NK-92 (cell line): Measurements from ENCODE around the gene EXOC4.
"Not testable (repeated sequence)": the region's sequence is repeated elsewhere in the genome, so short reads cannot be mapped to it uniquely, and the experiment has no call there.

Source experiments
- DNase-seq: peaks from one replicate; lab custom pipeline; 2025; ENCODE audit not compliant: unreplicated experiment; lab: John Stamatoyannopoulos, UW

The EXOC4 gene

DNA sequence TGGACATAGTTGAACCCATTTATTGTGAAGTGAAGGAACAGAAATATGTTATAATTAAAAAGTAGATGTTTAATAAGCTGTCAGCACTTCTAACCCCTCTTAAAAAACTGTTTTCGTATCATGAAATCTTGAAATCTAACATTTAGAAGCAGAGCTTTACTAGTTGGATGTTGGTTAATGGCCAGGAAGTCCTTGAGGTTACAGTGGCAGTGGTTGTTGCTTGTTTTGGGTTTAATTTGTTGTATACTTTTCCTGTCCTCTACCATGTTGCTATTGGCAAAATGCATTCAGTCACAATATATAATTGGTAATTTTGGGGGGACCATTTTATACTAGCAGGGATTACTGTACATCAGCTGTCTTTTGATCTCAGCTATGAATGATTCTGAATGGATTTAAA, 60.7 kb downstream of the EXOC4 start:
- DNase-seq, result no peak

DNA sequence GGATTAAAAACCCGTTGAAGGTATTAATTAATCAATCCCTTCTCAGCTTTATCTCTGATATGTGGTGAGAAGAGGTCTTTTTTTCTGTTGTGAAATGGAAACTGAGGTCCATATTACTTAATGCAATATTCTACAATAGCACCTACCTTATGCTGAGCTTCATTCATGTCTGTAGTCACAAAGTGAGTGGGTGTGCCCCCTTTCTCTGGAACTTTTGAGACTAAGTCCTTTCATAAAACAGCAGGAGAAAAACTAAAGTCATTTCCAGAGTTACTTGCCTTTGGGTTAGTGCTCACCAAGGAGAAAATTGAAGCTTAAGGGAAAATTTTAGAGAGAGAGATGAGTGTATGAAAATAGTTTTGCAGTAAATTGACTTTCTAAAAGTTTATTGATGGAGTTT, 61.2 kb downstream of the EXOC4 start:
- DNase-seq, result no peak

GRCh38 chr7:133315332-133316040, 62.6 kb downstream of the EXOC4 start:
- no peak for DNase-seq

- no peak for DNase-seq
These were observed 67.0 kb downstream of the EXOC4 start for GRCh38 chr7:133319842-133320241.

DNA sequence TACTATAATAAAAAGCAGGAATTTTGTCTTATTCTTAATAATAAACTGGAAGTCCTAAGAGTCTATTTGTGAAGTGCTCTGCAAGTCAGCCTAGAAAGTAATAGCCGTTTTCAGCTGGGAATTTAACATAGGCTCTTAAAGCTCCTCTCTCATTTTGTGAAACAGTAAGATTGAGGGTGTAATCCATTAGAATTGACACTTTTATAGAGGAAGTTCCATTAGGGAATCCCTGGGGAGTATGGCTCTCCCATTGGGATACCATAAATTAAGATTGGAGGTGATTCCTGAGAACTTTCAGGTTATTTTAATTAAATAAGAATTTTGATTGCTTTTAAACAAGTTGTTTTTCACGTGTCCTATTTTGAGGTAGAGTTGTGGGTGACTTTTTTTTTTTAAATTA, 68.0 kb downstream of the EXOC4 start:
- DNase-seq, result no peak

DNA sequence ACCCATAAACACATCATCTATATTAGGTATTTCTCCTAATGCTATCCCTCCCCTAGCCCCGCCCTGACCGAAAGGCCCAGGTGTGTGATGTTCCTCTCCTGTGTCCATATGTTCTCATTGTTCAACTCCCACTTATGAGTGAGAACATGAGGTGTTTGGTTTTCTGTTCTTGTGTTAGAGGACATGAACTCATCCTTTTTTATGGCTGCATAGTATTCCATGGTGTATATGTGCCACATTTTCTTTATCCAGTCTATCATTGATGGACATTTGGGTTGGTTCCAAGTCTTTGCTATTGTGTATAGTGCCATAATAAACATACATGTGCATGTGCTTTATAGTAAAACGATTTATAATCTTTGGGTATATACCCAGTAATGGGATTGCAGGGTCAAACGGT, 68.5 kb downstream of the EXOC4 start:
- not testable (repeated sequence) for DNase-seq

GRCh38 chr7:133326745-133327144, 73.9 kb downstream of the EXOC4 start:
- DNase-seq, result not testable (repeated sequence)

GRCh38 chr7:133328021-133328420, 75.1 kb downstream of the EXOC4 start:
- not testable (repeated sequence) for DNase-seq

DNA sequence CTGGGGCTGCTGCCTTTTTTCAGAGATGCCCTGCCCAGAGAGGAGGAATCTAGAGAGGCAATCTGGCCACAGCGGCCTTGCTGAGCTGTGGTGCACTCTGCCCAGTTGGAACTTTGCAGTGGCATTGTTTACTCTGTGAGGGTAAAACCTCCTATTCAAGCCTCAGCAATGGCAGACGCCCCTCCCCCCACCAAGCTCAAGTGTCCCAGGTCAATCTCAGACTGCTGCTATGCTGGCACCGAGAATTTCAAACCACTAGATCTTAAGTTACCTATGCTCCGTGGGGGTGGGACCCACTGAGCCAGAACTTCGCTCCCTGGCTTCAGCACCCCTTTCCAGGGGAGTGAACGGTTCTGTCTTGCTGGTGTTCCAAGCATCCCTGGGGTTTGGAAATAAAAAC, 77.2 kb downstream of the EXOC4 start:
- DNase-seq, result no peak

DNA sequence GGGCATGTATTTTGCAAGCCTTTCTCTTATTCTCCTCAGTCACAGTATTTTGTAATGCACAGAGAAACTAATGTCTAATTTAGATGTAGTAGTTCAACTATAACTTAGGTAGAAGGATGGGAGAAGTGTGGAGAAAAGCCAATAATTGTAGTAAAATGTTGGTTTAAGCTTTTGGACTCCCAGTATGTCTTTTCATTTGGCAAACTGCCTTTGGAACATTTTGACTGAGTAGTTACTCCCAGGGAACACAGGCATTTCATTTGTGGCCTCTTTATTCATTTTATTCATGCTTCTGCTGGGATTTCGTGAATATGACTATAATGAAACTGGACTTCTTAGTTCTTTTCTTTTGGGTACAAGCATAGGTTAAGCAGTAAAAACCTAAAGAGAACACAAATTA, 79.0 kb downstream of the EXOC4 start:
- DNase-seq, result no peak

DNA sequence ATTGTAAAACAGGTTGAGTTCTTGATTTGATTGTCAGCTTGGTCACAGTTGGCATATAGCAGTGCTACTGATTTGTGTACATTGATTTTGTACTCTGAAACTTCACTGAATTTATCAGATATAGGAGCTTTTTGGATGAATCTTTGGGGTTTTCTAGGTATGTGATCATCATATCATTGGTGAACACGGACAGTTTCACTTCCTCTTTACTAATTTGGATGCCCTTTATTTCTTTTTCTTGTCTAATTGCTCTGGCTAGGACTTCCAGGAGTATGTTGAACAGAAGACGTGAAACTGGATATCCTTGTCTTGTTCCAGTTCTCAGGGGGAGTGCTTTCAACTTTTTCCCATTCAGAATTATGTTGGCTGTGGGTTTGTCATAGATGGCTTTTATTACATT, 86.9 kb downstream of the EXOC4 start:
- DNase-seq, result no peak

- DNase-seq, result no peak
These were observed 91.4 kb downstream of the EXOC4 start for GRCh38 chr7:133344275-133344674.

DNA sequence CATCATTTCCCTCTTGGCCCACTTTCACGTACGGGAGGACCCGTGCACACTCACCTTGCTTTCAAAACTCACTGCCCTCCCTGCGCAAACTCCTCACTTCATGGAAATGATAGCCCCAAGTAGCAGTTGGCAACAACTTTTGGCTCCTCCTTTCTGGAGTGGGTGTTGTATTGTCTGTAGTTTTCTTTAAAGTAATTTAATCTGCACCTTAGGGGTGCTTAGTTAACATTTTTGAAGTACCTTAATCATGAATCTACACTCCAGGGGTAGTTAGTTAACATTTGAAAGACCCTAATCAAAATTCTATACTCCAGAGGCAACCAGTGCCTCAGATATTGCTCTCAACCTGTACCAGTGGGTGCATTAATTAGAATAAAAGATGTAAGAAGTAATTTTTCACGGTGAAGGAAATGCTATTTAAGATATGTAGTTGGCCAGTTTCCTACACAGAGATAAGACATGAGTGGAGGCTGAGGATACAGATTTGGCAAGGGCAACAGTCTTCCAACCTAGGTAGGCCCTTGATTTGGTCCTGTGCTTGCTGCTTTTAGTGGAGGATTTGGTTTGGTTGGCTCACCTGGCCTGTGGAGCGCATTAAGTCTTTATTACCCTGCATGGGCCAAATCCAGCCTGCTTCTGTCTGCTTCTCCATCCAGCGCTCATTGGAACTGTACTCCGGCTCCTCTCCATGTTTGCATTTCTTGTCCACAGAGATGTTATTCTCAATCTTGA, 93.0 kb downstream of the EXOC4 start:
- no peak for DNase-seq

DNA sequence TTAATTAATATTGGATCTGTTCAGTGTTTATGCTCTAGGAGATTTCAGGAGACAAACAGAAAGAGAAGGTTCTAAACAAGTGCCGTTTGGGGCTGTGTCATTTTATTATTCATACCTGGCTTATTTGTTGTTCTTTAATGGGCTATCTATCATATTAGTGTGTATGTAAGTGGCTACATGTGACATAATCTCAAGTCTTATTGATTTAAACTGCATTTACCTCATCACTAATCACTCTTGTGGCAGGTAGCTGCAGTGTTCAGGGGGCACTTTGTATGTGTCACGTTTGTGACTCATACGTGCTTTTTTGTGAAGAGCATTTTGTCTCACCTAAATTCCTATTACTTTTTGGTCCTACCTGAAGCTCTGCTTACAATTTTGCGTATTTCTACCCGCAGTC, 95.4 kb downstream of the EXOC4 start:
- DNase-seq, result no peak

- DNase-seq, result no peak
These were observed 96.2 kb downstream of the EXOC4 start for GRCh38 chr7:133349101-133349500.

GRCh38 chr7:133352430-133352829, 99.6 kb downstream of the EXOC4 start:
- DNase-seq, result no peak

DNA sequence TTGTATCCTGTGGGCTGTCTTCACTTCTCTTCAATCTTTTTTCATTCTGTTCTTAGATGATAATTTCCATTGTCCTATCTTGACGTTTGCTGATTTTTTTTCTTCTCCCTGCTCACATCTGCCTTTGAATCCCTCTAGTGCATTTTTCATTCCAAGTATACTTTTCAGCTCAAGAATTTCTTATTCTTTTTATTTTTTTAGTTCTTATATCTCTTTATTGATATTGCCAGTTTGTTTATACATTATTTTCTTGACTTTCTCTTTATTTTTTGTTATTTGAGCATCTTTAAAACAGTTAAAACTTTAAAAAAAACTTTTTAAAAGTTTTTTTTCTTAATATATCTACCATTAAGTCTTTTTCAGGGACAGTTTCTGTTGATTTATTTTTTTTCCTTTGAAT, 100.9 kb downstream of the EXOC4 start:
- DNase-seq, result no peak

DNA sequence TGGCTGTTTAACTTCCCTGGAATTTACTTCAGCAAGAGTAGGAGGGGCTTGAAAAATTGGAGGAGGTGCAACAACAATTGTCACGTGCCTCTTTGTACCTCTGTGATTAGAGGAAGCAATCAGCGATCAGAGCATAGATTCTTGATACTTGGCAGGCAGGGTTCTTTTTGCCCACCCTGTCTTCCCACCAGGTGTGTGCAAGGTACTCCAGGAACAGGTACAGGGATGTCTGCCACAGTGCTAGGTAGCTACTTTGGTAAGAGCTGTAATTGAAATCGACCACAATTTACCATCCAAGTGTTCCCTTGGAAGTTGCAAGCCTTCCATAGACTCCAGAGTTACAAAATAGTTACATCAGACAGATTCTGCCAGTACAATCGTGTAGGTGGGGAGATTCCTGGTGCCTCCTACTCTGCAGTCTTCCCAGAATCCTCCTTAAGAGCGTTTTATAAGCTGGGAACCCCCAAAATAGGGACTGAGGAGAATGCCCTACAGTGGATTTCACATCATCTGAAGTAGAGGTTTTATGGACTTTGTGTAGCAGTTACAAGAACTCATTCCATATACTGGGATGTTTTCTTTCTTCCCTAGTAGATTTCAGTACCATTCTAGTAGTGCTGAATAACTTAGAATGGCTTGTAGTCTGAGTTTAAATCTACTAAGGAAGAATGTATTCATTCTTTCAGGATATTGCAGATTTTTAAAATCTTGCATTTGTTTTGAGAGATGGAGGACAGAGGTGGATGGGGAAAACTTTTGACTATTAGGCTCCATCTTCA, 101.9 kb downstream of the EXOC4 start:
- no peak for DNase-seq

- DNase-seq, result no peak
These were observed 102.4 kb downstream of the EXOC4 start for GRCh38 chr7:133355325-133355708.

DNA sequence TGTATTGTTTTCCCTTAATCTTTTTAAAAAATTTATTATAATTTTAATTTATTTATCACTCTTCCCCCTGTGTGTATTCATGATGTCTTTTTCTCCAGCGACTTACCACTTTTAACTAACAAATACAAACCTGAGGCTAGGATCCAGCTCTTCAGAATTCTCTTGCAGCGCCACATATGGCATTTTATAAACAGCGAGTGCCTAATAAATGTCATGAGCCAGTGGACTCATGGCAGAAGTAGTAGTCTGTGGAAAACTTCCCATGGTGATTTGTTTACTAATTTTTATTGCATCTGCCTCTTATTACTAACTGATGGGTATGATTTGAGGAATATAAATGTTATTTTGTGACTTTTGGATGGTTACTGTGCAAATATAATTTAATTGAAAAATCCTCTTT, 102.9 kb downstream of the EXOC4 start:
- DNase-seq, result no peak

DNA sequence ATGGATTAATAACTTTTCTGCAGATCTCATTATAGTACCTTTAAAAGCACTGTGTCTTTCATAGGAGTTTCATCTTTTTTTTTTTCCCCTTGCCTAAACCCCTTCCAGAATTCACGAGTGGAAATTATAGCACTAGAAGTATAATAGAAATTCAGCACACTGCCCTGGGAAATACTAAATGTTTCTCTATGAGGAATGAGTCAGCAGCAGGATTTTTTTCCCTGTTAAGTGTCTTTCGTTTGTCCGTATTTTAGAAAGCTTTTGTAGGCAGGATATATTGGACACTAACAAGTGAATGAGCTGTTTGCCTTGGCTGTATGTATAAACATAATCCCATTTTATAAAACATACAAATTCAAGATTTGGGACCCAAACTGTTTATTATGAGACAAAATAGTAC, 105.8 kb downstream of the EXOC4 start:
- DNase-seq, result no peak

DNA sequence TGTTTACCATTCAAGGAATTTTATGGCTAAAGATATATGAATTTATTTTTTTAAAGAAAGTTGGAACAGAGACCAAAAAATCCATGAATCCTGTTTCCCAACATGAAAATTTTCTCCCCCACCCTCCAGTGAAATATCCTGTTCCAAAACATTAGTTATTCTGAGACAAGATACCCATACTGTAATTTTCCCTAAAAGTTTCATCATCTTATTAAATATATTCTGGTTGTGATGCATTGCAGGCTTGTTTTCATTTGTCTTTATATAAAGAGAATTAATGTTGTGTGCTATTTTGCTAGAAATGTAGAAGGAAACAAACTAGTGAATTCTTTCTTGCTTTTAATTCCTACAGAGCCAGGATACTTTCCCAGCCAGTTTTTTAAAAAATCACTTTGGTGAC, 106.6 kb downstream of the EXOC4 start:
- DNase-seq, result no peak
